HepG2 (cell line): Measurements from ENCODE around the gene DFFA. TPM values are rescaled to one million over a fixed set of nuclear protein-coding genes. Genes with fewer than 3 reads are reported as not detected.
A peak's percentile ranks its signal among the peaks of the same experiment; 100 is the strongest.

Source experiments
- ATAC-seq: fragments of 200-7000 bp; cut with Tn5 transposase; 3 replicates; pipeline ENCODE4 v1.9.1; 2020; ENCODE audit warnings: mild to moderate bottlenecking, moderate library complexity
- BruUV-seq: library from RNA; stranded (reverse); fragments of 400-500 nt; replicated peaks from 2 replicates; lab custom pipeline; 2021; lab: Mats Ljungman, UMichigan
- CTCF ChIA-PET: fragments of 300-600 bp; formaldehyde crosslinking; extraction: SDS; loops from one replicate; lab custom pipeline; 2021; ENCODE audit warnings: low total read pairs, inconsistent platforms, low intra/inter-chr PET ratio; lab: Yijun Ruan, JAX
- POLR2A ChIA-PET: fragments of 350-600 bp; sonication (Branson Sonifier 250); formaldehyde crosslinking; loops from one replicate; lab custom pipeline; 2020; ENCODE audit warnings: antibody characterized with exemption, inconsistent platforms; lab: Yijun Ruan, JAX
- DNase-seq: peaks from one replicate; pipeline ENCODE4 v3.0.0-alpha.2; 2015; ENCODE audit warnings: low spot score
- FAIRE-seq: peaks from 3 replicates; lab custom pipeline; 2011; peaks lifted over from hg19 to GRCh38; lab: Jason Lieb, UNC
- H2AFZ ChIP-seq: one replicate; pipeline ENCODE4 v1.6.1; 2011; ENCODE audit warnings: low read length, inconsistent platforms
- H3K27ac ChIP-seq: fragments of 300-600 bp; 3 replicates; pipeline ENCODE4 v1.8.0; 2011; ENCODE audit warnings: mixed run types, mild to moderate bottlenecking, mixed read lengths, low read length, inconsistent platforms; ENCODE audit not compliant: insufficient read depth; ENCODE audit errors: extremely low read length
- H3K27me3 ChIP-seq, 2 experiments: fragments of 200-600 bp in 1 of 2; 2 replicates in 1 of 2; 3 replicates in 1 of 2; pipeline versions ENCODE4 v1.6.0 to v1.8.0; 2011; ENCODE audit warnings: low read length in 2 of 2, mild to moderate bottlenecking in 2 of 2, moderate library complexity in 2 of 2, inconsistent platforms in 1 of 2; ENCODE audit not compliant: insufficient read depth in 2 of 2, control insufficient read depth in 1 of 2
- H3K36me3 ChIP-seq, 2 experiments: fragments of 200-600 bp in 1 of 2; replicated peaks in 1 of 2; 2 replicates in 1 of 2; 3 replicates in 1 of 2; pipeline versions ENCODE4 v1.5.1 to v1.8.0; 2011; ENCODE audit warnings: low read length in 2 of 2, inconsistent platforms in 1 of 2; ENCODE audit not compliant: insufficient read depth in 2 of 2, control insufficient read depth in 1 of 2
- H3K4me1 ChIP-seq: 2 replicates; pipeline ENCODE4 v1.5.1; 2012; ENCODE audit warnings: low read length, inconsistent platforms; ENCODE audit not compliant: insufficient read depth
- H3K4me2 ChIP-seq: 2 replicates; pipeline ENCODE4 v1.6.0; 2011; ENCODE audit warnings: low read depth, low read length, inconsistent platforms
- H3K4me3 ChIP-seq, 3 experiments: fragments of 200-600 bp in 1 of 3; sonication (generic), shearing (Covaris generic) in 1 of 3; replicated peaks in 1 of 3; 2 replicates each; pipeline ENCODE4 v1.5.1; 2011 to 2016; ENCODE audit warnings: low read length in 3 of 3, inconsistent platforms in 2 of 3, low read depth in 2 of 3, mild to moderate bottlenecking in 2 of 3, control low read depth in 1 of 3, mixed read lengths in 1 of 3; ENCODE audit not compliant: insufficient read depth in 1 of 3
- H3K79me2 ChIP-seq: one replicate; pipeline ENCODE4 v1.6.1; 2011; ENCODE audit warnings: low read length, inconsistent platforms; ENCODE audit not compliant: insufficient read depth
- H3K9ac ChIP-seq: 2 replicates; pipeline ENCODE4 v1.6.0; 2011; ENCODE audit warnings: mild to moderate bottlenecking, low read depth, low read length, inconsistent platforms; ENCODE audit not compliant: insufficient read depth
- H3K9me3 ChIP-seq: 2 replicates; pipeline ENCODE4 v1.5.1; 2012; ENCODE audit warnings: mild to moderate bottlenecking, low read length
- H4K20me1 ChIP-seq: 2 replicates; pipeline ENCODE4 v1.6.0; 2011; ENCODE audit warnings: inconsistent platforms, mild to moderate bottlenecking, low read length, moderate library complexity; ENCODE audit not compliant: insufficient read depth
- AGO2 ChIP-seq: fragments of 200-400 bp; formaldehyde crosslinking; optimal IDR thresholded peaks from 2 replicates; pipeline ENCODE3; 2017; ENCODE audit warnings: mild to moderate bottlenecking, low read depth, low read length, moderate library complexity
- ZBED4 ChIP-seq: sonication (generic); formaldehyde crosslinking; IDR thresholded peaks from 2 replicates; pipeline ENCODE4 v1.4.0; 2020; ENCODE audit warnings: missing genetic modification reagents, borderline replicate concordance
- ZNF275 ChIP-seq: sonication (generic); formaldehyde crosslinking; IDR thresholded peaks from 2 replicates; pipeline ENCODE4 v1.8.0; 2022; ENCODE audit warnings: missing genetic modification reagents, mild to moderate bottlenecking, inconsistent platforms, borderline replicate concordance
- ZNF674 ChIP-seq: sonication (generic); formaldehyde crosslinking; IDR thresholded peaks from 2 replicates; pipeline ENCODE4 v1.5.0; 2020; ENCODE audit warnings: low read depth, mild to moderate bottlenecking, missing genetic modification reagents
- WGBS: methylation state at CpG from one replicate; pipeline ENCODE4 v1.1.6; 2017; ENCODE audit warnings: low lambda C conversion rate; 5-methylcytosine and 5-hydroxymethylcytosine counted together
- in situ Hi-C: cut with HindIII; loops from 2 replicates; pipeline ENCODE4 v1.10.0; 2017; ENCODE audit warnings: low pct_unique_long_range_greater_than_20kb; ENCODE audit not compliant: extremely low pct_ligation_motif_present
- intact Hi-C: fragments of 100-400 bp; cut with micrococcal nuclease; formaldehyde crosslinking; loops from one replicate; pipeline ENCODE4 v1.10.0; 2022; ENCODE audit not compliant: unreplicated experiment
- polyA plus RNA-seq, 8 experiments: library from polyadenylated mRNA; depleted of rRNA in 3 of 8; stranded (reverse) in 7 of 8; unstranded in 1 of 8; fragments of >200 nt; fragmentation: Illumina TruSeq in 4 of 8; extraction: Trizol in 4 of 8; gene quantifications; 2 replicates each; pipeline versions ENCODE4 v1.2.1 to v1.2.3, GENCODE V29; 2011 to 2016; ENCODE audit warnings: low read depth in 4 of 8, missing spikeins in 1 of 8, mixed read lengths in 1 of 8; ENCODE audit not compliant: insufficient read depth in 1 of 8
- total RNA-seq, 5 experiments: library from RNA; depleted of rRNA; stranded (reverse); fragments of >200 nt; fragmentation: Illumina TruSeq; extraction: Trizol; gene quantifications; 2 replicates each; pipeline ENCODE4 v1.2.3, GENCODE V29; 2016; ENCODE audit warnings: low read depth in 1 of 5
- TF ChIP-seq, protein P1 (sequence below): sonication (generic); formaldehyde crosslinking; IDR thresholded peaks from 2 replicates; pipeline ENCODE4 v1.4.0; 2020; ENCODE audit warnings: mild to moderate bottlenecking, missing genetic modification reagents

Gene DFFA
- total and polyA plus RNA-seq, 2 of the 13 experiments (the other 11 are each of a cell fraction or from before 2014, with no cell fraction given) = 16.5 to 33.9 TPM

GRCh38 chr1:10450156-10450814 is 22.0 kb downstream of the DFFA start:
- H3K79me2 ChIP-seq = no peaks in the 10 kb centered on the region
- H3K36me3 ChIP-seq = no peaks in the 10 kb centered on the region; a peak in 1 of 5 replicates
- no TSS peak for BruUV-seq
- H3K4me3 ChIP-seq = no peak overlapping the region
- ChIA-PET POLR2A (no interaction called here), CTCF (no interaction called here)
- in situ Hi-C loops (no loop called here), intact Hi-C loops (no loop called here)
- ATAC-seq (peak; percentile 49), DNase-seq (no peak), FAIRE-seq (no peak)
- no peak overlapping the region for H2AFZ ChIP-seq
- no peak overlapping the region for H3K9ac ChIP-seq
- 95% methylated on average over 11 of the region's 21 CpGs for WGBS
- no peaks in the 10 kb centered on the region for H3K4me1 ChIP-seq
- no peak overlapping the region for H3K27ac ChIP-seq
- H3K9me3 ChIP-seq = no peaks in the 10 kb centered on the region
- H3K4me2 ChIP-seq = no peak overlapping the region
- H3K27me3 ChIP-seq = no peaks in the 10 kb centered on the region
- no peaks in the 10 kb centered on the region for H4K20me1 ChIP-seq
- peak; percentile 62 for TF ChIP-seq AGO2
- no peak for TF ChIP-seq ZNF674
- no peak for TF ChIP-seq ZNF275
- TF ChIP-seq, protein P1, sequence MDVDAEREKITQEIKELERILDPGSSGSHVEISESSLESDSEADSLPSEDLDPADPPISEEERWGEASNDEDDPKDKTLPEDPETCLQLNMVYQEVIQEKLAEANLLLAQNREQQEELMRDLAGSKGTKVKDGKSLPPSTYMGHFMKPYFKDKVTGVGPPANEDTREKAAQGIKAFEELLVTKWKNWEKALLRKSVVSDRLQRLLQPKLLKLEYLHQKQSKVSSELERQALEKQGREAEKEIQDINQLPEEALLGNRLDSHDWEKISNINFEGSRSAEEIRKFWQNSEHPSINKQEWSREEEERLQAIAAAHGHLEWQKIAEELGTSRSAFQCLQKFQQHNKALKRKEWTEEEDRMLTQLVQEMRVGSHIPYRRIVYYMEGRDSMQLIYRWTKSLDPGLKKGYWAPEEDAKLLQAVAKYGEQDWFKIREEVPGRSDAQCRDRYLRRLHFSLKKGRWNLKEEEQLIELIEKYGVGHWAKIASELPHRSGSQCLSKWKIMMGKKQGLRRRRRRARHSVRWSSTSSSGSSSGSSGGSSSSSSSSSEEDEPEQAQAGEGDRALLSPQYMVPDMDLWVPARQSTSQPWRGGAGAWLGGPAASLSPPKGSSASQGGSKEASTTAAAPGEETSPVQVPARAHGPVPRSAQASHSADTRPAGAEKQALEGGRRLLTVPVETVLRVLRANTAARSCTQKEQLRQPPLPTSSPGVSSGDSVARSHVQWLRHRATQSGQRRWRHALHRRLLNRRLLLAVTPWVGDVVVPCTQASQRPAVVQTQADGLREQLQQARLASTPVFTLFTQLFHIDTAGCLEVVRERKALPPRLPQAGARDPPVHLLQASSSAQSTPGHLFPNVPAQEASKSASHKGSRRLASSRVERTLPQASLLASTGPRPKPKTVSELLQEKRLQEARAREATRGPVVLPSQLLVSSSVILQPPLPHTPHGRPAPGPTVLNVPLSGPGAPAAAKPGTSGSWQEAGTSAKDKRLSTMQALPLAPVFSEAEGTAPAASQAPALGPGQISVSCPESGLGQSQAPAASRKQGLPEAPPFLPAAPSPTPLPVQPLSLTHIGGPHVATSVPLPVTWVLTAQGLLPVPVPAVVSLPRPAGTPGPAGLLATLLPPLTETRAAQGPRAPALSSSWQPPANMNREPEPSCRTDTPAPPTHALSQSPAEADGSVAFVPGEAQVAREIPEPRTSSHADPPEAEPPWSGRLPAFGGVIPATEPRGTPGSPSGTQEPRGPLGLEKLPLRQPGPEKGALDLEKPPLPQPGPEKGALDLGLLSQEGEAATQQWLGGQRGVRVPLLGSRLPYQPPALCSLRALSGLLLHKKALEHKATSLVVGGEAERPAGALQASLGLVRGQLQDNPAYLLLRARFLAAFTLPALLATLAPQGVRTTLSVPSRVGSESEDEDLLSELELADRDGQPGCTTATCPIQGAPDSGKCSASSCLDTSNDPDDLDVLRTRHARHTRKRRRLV (CRISPR knock-in tag) = no peak
- no peak for TF ChIP-seq ZBED4 (CRISPR knock-in tag)
- TF ChIP-seq, all 625 proteins: peak for 1
